Colonic mucosa (tissue), 4 donors: ENCODE results near the gene SRPK2. TPM values are rescaled to one million over a fixed set of nuclear protein-coding genes. Genes with fewer than 3 reads are reported as not detected.

Experiments
- DNase-seq: peaks from one replicate; pipeline ENCODE4 v3.0.0-alpha.2; 2020
- H3K27ac ChIP-seq: fragments of 200-600 bp; one replicate; pipeline ENCODE4 v1.8.0; 2021
- H3K27me3 ChIP-seq: fragments of 200-600 bp; one replicate; pipeline ENCODE4 v1.8.0; 2021
- H3K36me3 ChIP-seq: fragments of 200-600 bp; one replicate; pipeline ENCODE4 v1.8.0; 2021
- H3K4me1 ChIP-seq: fragments of 200-600 bp; one replicate; pipeline ENCODE4 v1.8.0; 2021; ENCODE audit warnings: mild to moderate bottlenecking
- H3K4me3 ChIP-seq: fragments of 200-600 bp; one replicate; pipeline ENCODE4 v1.8.0; 2021
- H3K9ac ChIP-seq, 2 donors: one replicate each; pipeline ENCODE4 v1.7.0; 2013; ENCODE audit warnings: control low read depth in 2 of 2, low read depth in 2 of 2, low read length in 2 of 2
- H3K9me3 ChIP-seq: fragments of 200-600 bp; one replicate; pipeline ENCODE4 v1.8.0; 2021
- intact Hi-C: fragments of 100-400 bp; cut with DNase I; formaldehyde crosslinking; loops from one replicate; pipeline ENCODE4 v1.14.1; 2022
- total RNA-seq, 2 donors: library from RNA; stranded (reverse); fragmentation: NEBNext Ultra II Directional in 1 of 2; extraction: Animal tissue kit (Norgen Biotek cat#: 25700) in 1 of 2; gene quantifications; one replicate each; pipeline ENCODE4 v1.2.1, GENCODE V29; 2021
- TF ChIP-seq, protein P1 (sequence below): fragments of 200-600 bp; IDR thresholded peaks from one replicate; pipeline ENCODE4 v1.8.0; 2022; ENCODE audit warnings: antibody characterized with exemption, mild to moderate bottlenecking
- donor health status: healthy.
- donor health status: DM: no; HTN: no; CAD: no.
- donor health status: DM: no; HTN: no; CAD: no.

The SRPK2 gene
- total RNA-seq, 2 donors from 2014 or later: 25.0 to 30.1 TPM

- Histone ChIP-seq H3K36me3 (no peaks in the 10 kb centered on the region), H3K9me3 (no peaks in the 10 kb centered on the region), H3K4me1 (no peaks in the 10 kb centered on the region), H3K27me3 (no peaks in the 10 kb centered on the region), H3K9ac (no peak overlapping the region), H3K27ac (no peak overlapping the region), H3K4me3 (no peak overlapping the region)
- intact Hi-C loops: no loop called here
- no peak for DNase-seq
- TF ChIP-seq, protein P1, sequence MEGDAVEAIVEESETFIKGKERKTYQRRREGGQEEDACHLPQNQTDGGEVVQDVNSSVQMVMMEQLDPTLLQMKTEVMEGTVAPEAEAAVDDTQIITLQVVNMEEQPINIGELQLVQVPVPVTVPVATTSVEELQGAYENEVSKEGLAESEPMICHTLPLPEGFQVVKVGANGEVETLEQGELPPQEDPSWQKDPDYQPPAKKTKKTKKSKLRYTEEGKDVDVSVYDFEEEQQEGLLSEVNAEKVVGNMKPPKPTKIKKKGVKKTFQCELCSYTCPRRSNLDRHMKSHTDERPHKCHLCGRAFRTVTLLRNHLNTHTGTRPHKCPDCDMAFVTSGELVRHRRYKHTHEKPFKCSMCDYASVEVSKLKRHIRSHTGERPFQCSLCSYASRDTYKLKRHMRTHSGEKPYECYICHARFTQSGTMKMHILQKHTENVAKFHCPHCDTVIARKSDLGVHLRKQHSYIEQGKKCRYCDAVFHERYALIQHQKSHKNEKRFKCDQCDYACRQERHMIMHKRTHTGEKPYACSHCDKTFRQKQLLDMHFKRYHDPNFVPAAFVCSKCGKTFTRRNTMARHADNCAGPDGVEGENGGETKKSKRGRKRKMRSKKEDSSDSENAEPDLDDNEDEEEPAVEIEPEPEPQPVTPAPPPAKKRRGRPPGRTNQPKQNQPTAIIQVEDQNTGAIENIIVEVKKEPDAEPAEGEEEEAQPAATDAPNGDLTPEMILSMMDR: no peak
Observed at GRCh38 chr7:105320896-105321295, 67.8 kb downstream of the SRPK2 start.

DNA sequence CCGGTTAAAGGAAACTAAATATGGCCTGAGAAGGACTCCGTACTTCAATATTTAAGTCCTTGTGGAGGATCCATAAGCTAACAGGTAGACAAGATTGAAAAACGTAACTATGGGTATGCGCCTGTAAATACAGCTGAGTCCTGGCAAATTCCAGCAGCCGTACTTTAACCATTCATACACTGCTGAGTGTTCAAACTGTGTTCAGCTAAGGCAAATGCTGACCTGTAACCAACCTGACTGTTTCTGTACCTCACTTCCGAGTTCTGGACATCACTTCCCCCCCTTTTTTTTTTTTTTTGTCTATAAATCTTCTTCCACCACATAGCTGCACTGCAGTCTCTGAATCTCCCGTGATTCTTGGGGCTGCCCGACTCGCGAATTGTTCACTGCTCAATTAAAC is 69.1 kb downstream of the SRPK2 start:
- Histone ChIP-seq H3K27ac (no peak overlapping the region), H3K9me3 (no peaks in the 10 kb centered on the region), H3K4me1 (no peaks in the 10 kb centered on the region), H3K4me3 (no peak overlapping the region), H3K9ac (no peak overlapping the region), H3K36me3 (no peaks in the 10 kb centered on the region), H3K27me3 (no peaks in the 10 kb centered on the region)
- TF ChIP-seq, protein P1: no peak
- DNase-seq: no peak
- intact Hi-C loops: no loop called here

DNA sequence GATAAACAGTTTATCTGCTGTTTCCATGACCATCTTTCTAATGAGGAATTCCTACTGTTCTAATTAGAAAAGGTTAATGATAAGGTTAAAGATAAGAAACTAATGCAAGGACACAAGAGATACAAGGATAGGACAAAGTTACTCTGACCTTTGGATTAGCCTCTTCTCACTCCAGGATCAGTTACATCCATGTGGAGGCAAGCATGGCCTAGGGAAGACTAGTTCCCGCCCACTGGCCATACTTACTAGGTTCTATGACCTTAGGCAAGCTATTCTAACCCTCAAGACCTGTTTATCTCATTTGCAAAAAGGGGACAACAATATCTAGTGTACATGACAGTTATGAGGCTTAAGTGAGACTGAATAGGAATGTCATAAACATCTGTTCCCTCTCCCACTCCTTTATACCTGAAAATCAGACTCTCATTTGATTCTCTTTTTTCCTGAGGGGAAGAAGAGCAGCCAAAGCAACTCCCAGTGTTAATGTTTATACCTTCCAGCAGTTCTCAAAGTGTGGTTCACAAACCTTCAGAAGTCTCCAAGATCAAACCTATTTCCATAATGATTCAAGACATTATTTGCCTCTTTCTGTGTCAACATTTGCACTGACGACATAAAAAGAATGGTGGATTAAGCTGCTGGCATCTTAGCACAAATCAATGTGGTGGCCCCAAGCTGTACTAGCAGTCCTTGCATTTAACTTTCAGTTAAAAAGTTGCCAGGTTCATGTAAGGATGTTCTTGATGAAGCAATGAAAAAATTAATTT is 72.0 kb downstream of the SRPK2 start:
- intact Hi-C loops: no loop called here
- TF ChIP-seq, protein P1: no peak

DNA sequence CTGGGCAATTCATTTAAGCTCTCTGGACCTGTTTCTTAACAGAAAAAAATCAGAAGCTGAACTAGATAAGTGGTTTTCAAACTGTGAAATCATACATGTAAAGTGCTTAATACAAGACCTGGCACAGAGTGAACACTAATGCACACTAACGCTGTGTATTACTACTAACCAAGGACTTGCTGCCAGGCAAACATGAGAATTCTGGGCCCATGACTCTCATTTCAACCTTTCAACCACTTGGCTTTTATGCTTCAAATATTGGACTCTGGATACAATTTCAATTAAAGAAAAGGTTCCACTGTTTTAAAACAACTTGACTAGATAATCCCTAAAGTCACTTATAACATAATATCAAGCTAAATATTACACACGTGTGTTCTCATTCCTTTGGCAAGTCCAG is 73.4 kb downstream of the SRPK2 start:
- no peaks in the 10 kb centered on the region for H3K27me3 ChIP-seq
- no peak overlapping the region for H3K4me3 ChIP-seq
- no peaks in the 10 kb centered on the region for H3K36me3 ChIP-seq
- no peaks in the 10 kb centered on the region for H3K9me3 ChIP-seq
- H3K4me1 ChIP-seq: no peaks in the 10 kb centered on the region
- no peak overlapping the region for H3K9ac ChIP-seq
- no peak for DNase-seq
- intact Hi-C loops: no loop called here
- TF ChIP-seq, protein P1: no peak
- no peak overlapping the region for H3K27ac ChIP-seq

More for the DNA sequence above, 72.0 kb downstream of the SRPK2 start:
- no peaks in the 10 kb centered on the region for H3K36me3 ChIP-seq
- no peak overlapping the region for H3K27ac ChIP-seq
- no peak overlapping the region for H3K9ac ChIP-seq
- no peaks in the 10 kb centered on the region for H3K9me3 ChIP-seq
- no peak overlapping the region for H3K4me3 ChIP-seq
- no peaks in the 10 kb centered on the region for H3K27me3 ChIP-seq
- H3K4me1 ChIP-seq: no peaks in the 10 kb centered on the region
- DNase-seq: no peak

DNA sequence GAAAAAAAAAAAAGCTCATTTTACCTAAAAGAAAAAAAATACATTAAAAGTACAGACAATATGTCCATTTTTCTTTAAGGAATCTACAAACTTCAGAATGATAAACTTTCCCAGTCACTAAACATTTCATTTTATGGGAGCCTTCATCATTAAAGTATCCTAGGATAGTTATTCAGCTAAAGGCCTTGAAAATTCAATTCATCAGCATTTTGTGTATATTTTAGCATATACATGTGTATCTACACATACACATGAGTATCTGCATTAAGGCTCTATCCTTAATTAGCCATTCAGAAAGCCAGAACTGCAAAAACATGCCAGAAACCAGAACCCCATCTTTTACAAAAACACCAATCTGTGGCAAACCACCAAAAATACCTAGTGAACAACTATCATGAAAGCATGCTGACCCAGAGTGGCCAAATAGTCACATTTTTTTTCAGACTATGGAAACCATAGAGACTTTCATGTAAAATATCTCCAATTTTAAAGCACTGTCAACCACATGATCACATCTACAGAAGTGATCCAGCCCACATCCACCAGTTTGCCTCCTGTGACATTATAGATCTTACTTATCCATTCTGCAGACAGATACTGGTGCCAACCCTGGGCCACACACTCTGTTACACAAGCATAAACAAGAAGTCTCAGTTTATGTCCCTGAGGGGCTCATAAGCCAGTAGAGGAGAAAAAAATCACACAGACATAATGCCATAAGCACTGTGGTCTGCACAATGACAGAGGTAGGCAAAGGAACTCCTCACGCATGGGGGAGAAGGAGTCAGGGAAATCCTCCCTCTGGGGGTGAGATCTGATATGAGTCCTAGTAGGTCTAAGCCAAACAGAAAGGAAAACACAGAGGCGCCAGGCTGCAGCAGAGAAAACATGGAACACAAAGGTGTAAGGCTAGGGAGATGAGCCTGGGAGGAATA is 79.2 kb downstream of the SRPK2 start:
- no peaks in the 10 kb centered on the region for H3K4me1 ChIP-seq
- no peak overlapping the region for H3K27ac ChIP-seq
- TF ChIP-seq, protein P1: no peak
- no peak overlapping the region for H3K9ac ChIP-seq
- intact Hi-C loops: no loop called here
- DNase-seq: no peak
- H3K36me3 ChIP-seq: no peaks in the 10 kb centered on the region
- no peaks in the 10 kb centered on the region for H3K27me3 ChIP-seq
- H3K9me3 ChIP-seq: no peaks in the 10 kb centered on the region
- H3K4me3 ChIP-seq: no peak overlapping the region
